GM23338 (cell line): ENCODE measurements around the gene BEND7. TPM values are rescaled to one million over a fixed set of nuclear protein-coding genes. Genes with fewer than 3 reads are reported as not detected.

Experiments
- ATAC-seq: fragments of 200-7000 bp; cut with Tn5 transposase; 3 replicates; pipeline ENCODE4 v1.9.1; 2020
- DNase-seq: peaks from one replicate; pipeline ENCODE4 v3.0.0-alpha.2; 2015; ENCODE audit warnings: low spot score
- H2AFZ ChIP-seq: fragments of 200-600 bp; sonication (generic); 2 replicates; pipeline ENCODE4 v1.8.0; 2016; ENCODE audit warnings: antibody characterized with exemption, mild to moderate bottlenecking, moderate library complexity
- H3F3A ChIP-seq: fragments of 200-600 bp; sonication (generic); replicated peaks from 2 replicates; pipeline ENCODE4 v1.8.0; 2017; ENCODE audit warnings: antibody characterized with exemption, mixed run types, low read depth
- H3K27ac ChIP-seq: fragments of 200-600 bp; sonication (generic); 2 replicates; pipeline ENCODE4 v1.6.1; 2016; ENCODE audit warnings: low read depth
- H3K27me3 ChIP-seq: fragments of 200-600 bp; sonication (generic); 2 replicates; pipeline ENCODE4 v1.8.0; 2016; ENCODE audit warnings: mild to moderate bottlenecking, mixed run types, moderate library complexity; ENCODE audit not compliant: insufficient read depth
- H3K36me3 ChIP-seq: fragments of 200-600 bp; sonication (generic); 2 replicates; pipeline ENCODE4 v1.8.0; 2016; ENCODE audit warnings: mild to moderate bottlenecking; ENCODE audit not compliant: insufficient read depth
- H3K4me1 ChIP-seq: fragments of 200-600 bp; sonication (generic); 2 replicates; pipeline ENCODE4 v1.8.0; 2016; ENCODE audit warnings: mild to moderate bottlenecking, moderate library complexity; ENCODE audit not compliant: insufficient read depth
- H3K4me2 ChIP-seq: fragments of 200-600 bp; sonication (generic); 2 replicates; pipeline ENCODE4 v1.7.1; 2017; ENCODE audit warnings: mixed run types
- H3K4me3 ChIP-seq: fragments of 200-600 bp; sonication (generic); 2 replicates; pipeline ENCODE4 v1.6.1; 2016; ENCODE audit warnings: mixed run types
- H3K79me2 ChIP-seq: fragments of 200-600 bp; sonication (generic); replicated peaks from 2 replicates; pipeline ENCODE4 v1.8.0; 2017; ENCODE audit warnings: mild to moderate bottlenecking; ENCODE audit not compliant: insufficient read depth
- H3K9me2 ChIP-seq: fragments of 200-600 bp; sonication (generic); 2 replicates; pipeline ENCODE4 v1.8.0; 2017; ENCODE audit not compliant: insufficient read depth
- H4K20me1 ChIP-seq: fragments of 200-600 bp; sonication (generic); replicated peaks from 2 replicates; pipeline ENCODE4 v1.8.0; 2017; ENCODE audit warnings: mild to moderate bottlenecking; ENCODE audit not compliant: insufficient read depth
- H3K27ac Mint-ChIP-seq: 2 replicates; pipeline ENCODE4 v1.8.0; 2020; ENCODE audit warnings: inconsistent platforms, mild to moderate bottlenecking, moderate library complexity, mixed read lengths
- H3K27me3 Mint-ChIP-seq: 3 replicates; pipeline ENCODE4 v1.8.0; 2022; ENCODE audit warnings: low read depth, mild to moderate bottlenecking, moderate library complexity, mixed read lengths, inconsistent platforms; ENCODE audit not compliant: insufficient read depth, poor library complexity
- H3K36me3 Mint-ChIP-seq: 3 replicates; pipeline ENCODE4 v1.8.0; 2021; ENCODE audit warnings: low read depth, mild to moderate bottlenecking, inconsistent platforms, moderate library complexity, mixed read lengths
- H3K4me1 Mint-ChIP-seq: 3 replicates; pipeline ENCODE4 v1.8.0; 2020; ENCODE audit warnings: mild to moderate bottlenecking, inconsistent platforms, mixed read lengths
- H3K4me3 Mint-ChIP-seq: 3 replicates; pipeline ENCODE4 v1.8.0; 2021; ENCODE audit warnings: moderate library complexity, mild to moderate bottlenecking, inconsistent platforms, mixed read lengths
- H3K9me3 Mint-ChIP-seq: 3 replicates; pipeline ENCODE4 v1.8.0; 2020; ENCODE audit warnings: moderate library complexity, mild to moderate bottlenecking, inconsistent platforms, mixed read lengths
- CREB1 ChIP-seq: fragments of 250-450 bp; sonication (Bioruptor Pico); IDR thresholded peaks from 2 replicates; pipeline ENCODE4 v1.5.0; 2020; ENCODE audit warnings: low read depth, mild to moderate bottlenecking, moderate library complexity
- CTCF ChIP-seq, 2 experiments: fragments of 200-600 bp in 1 of 2; sonication (generic) in 1 of 2; conservative IDR thresholded peaks; 2 replicates each; pipeline versions ENCODE4 v1.5.1 to v1.6.1; 2016 to 2017; ENCODE audit warnings: antibody characterized with exemption in 2 of 2, low read depth in 2 of 2, mild to moderate bottlenecking in 2 of 2, moderate library complexity in 1 of 2
- ETS1 ChIP-seq: IDR thresholded peaks from 2 replicates; pipeline ENCODE4 v1.6.1; 2016; ENCODE audit warnings: antibody characterized with exemption
- EZH2 ChIP-seq: fragments of 200-600 bp; sonication (generic); IDR thresholded peaks from one replicate; pipeline ENCODE4 v1.8.0; 2017; ENCODE audit warnings: antibody characterized with exemption, mild to moderate bottlenecking, low read depth; ENCODE audit not compliant: unreplicated experiment
- EZH2phosphoT487 ChIP-seq: fragments of 200-600 bp; sonication (generic); IDR thresholded peaks from one replicate; pipeline ENCODE4 v1.8.1; 2018; ENCODE audit warnings: antibody characterized with exemption; ENCODE audit not compliant: unreplicated experiment
- JUNB ChIP-seq: IDR thresholded peaks from one replicate; pipeline ENCODE4 v1.6.1; 2016; ENCODE audit warnings: antibody characterized with exemption; ENCODE audit not compliant: unreplicated experiment
- NANOG ChIP-seq: IDR thresholded peaks from 2 replicates; pipeline ENCODE4 v1.6.1; 2016; ENCODE audit warnings: antibody characterized with exemption, borderline replicate concordance
- POLR2AphosphoS5 ChIP-seq: IDR thresholded peaks from 2 replicates; pipeline ENCODE4 v1.6.1; 2016; ENCODE audit warnings: antibody characterized with exemption, low read depth
- STAT1 ChIP-seq: IDR thresholded peaks from one replicate; pipeline ENCODE4 v1.6.1; 2016; ENCODE audit warnings: antibody characterized with exemption; ENCODE audit not compliant: unreplicated experiment
- ZNF114 ChIP-seq: fragments of 250-450 bp; sonication (Bioruptor Pico); IDR thresholded peaks from 2 replicates; pipeline ENCODE4 v1.5.0; 2020; ENCODE audit warnings: mild to moderate bottlenecking, moderate library complexity
- ZNF331 ChIP-seq: fragments of 250-450 bp; sonication (Bioruptor Pico); IDR thresholded peaks from 2 replicates; pipeline ENCODE4 v1.5.0; 2020; ENCODE audit warnings: low read depth, mild to moderate bottlenecking, moderate library complexity
- polyA plus RNA-seq: library from polyadenylated mRNA; unstranded; fragments of >200 nt; fragmentation: Nextera tagmentation; extraction: Ambion mirVana; gene quantifications from 2 replicates; pipeline ENCODE4 v1.2.1, GENCODE V29; 2016
- total RNA-seq: library from RNA; depleted of rRNA; stranded (reverse); fragments of >200 nt; shearing (Covaris generic); gene quantifications from 2 replicates; pipeline ENCODE4 v1.2.3, GENCODE V29; 2014
- TF ChIP-seq, protein P1 (sequence below): IDR thresholded peaks from one replicate; pipeline ENCODE4 v1.6.1; 2018; ENCODE audit warnings: antibody characterized with exemption; ENCODE audit not compliant: unreplicated experiment
- TF ChIP-seq, protein P2 (sequence below): fragments of 250-450 bp; sonication (Bioruptor Pico); IDR thresholded peaks from 2 replicates; pipeline ENCODE4 v1.5.0; 2020; ENCODE audit warnings: mild to moderate bottlenecking, moderate library complexity

Gene BEND7
- total and polyA plus RNA-seq, 2 experiments from 2014 or later = 3.1 to 9.6 TPM

DNA sequence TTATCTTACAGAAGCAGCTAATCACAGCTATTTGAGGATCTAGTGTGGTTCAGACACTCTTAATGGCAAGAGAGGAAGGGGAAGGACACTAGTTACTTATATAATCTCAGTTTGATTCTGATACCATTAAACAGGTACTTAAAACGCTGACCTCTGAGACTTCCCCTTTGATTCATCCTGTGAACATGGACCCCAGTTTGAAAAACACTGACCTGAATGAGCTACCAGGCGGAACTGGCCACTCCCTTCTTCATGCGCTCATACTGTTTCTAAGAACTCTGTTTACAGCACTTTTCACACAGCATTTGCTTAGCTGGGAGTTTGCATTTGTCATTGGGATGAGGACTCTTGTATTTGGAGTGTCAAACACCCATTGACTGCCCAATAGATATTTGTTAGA lies 45.7 kb downstream of the BEND7 start:
- TF ChIP-seq CTCF (conservative IDR thresholded peaks at IDR 0.05; ENCODE audit: low read depth in 2 of 2) (no peak), POLR2AphosphoS5 (no peak), EZH2phosphoT487 (no peak), CREB1 (CRISPR knock-in tag) (no peak), EZH2 (no peak), JUNB (no peak), ZNF331 (CRISPR knock-in tag) (no peak), STAT1 (no peak), ZNF114 (no peak), ETS1 (no peak), NANOG (no peak)
- TF ChIP-seq, protein P1, sequence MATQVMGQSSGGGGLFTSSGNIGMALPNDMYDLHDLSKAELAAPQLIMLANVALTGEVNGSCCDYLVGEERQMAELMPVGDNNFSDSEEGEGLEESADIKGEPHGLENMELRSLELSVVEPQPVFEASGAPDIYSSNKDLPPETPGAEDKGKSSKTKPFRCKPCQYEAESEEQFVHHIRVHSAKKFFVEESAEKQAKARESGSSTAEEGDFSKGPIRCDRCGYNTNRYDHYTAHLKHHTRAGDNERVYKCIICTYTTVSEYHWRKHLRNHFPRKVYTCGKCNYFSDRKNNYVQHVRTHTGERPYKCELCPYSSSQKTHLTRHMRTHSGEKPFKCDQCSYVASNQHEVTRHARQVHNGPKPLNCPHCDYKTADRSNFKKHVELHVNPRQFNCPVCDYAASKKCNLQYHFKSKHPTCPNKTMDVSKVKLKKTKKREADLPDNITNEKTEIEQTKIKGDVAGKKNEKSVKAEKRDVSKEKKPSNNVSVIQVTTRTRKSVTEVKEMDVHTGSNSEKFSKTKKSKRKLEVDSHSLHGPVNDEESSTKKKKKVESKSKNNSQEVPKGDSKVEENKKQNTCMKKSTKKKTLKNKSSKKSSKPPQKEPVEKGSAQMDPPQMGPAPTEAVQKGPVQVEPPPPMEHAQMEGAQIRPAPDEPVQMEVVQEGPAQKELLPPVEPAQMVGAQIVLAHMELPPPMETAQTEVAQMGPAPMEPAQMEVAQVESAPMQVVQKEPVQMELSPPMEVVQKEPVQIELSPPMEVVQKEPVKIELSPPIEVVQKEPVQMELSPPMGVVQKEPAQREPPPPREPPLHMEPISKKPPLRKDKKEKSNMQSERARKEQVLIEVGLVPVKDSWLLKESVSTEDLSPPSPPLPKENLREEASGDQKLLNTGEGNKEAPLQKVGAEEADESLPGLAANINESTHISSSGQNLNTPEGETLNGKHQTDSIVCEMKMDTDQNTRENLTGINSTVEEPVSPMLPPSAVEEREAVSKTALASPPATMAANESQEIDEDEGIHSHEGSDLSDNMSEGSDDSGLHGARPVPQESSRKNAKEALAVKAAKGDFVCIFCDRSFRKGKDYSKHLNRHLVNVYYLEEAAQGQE = no peak
- TF ChIP-seq, protein P2, sequence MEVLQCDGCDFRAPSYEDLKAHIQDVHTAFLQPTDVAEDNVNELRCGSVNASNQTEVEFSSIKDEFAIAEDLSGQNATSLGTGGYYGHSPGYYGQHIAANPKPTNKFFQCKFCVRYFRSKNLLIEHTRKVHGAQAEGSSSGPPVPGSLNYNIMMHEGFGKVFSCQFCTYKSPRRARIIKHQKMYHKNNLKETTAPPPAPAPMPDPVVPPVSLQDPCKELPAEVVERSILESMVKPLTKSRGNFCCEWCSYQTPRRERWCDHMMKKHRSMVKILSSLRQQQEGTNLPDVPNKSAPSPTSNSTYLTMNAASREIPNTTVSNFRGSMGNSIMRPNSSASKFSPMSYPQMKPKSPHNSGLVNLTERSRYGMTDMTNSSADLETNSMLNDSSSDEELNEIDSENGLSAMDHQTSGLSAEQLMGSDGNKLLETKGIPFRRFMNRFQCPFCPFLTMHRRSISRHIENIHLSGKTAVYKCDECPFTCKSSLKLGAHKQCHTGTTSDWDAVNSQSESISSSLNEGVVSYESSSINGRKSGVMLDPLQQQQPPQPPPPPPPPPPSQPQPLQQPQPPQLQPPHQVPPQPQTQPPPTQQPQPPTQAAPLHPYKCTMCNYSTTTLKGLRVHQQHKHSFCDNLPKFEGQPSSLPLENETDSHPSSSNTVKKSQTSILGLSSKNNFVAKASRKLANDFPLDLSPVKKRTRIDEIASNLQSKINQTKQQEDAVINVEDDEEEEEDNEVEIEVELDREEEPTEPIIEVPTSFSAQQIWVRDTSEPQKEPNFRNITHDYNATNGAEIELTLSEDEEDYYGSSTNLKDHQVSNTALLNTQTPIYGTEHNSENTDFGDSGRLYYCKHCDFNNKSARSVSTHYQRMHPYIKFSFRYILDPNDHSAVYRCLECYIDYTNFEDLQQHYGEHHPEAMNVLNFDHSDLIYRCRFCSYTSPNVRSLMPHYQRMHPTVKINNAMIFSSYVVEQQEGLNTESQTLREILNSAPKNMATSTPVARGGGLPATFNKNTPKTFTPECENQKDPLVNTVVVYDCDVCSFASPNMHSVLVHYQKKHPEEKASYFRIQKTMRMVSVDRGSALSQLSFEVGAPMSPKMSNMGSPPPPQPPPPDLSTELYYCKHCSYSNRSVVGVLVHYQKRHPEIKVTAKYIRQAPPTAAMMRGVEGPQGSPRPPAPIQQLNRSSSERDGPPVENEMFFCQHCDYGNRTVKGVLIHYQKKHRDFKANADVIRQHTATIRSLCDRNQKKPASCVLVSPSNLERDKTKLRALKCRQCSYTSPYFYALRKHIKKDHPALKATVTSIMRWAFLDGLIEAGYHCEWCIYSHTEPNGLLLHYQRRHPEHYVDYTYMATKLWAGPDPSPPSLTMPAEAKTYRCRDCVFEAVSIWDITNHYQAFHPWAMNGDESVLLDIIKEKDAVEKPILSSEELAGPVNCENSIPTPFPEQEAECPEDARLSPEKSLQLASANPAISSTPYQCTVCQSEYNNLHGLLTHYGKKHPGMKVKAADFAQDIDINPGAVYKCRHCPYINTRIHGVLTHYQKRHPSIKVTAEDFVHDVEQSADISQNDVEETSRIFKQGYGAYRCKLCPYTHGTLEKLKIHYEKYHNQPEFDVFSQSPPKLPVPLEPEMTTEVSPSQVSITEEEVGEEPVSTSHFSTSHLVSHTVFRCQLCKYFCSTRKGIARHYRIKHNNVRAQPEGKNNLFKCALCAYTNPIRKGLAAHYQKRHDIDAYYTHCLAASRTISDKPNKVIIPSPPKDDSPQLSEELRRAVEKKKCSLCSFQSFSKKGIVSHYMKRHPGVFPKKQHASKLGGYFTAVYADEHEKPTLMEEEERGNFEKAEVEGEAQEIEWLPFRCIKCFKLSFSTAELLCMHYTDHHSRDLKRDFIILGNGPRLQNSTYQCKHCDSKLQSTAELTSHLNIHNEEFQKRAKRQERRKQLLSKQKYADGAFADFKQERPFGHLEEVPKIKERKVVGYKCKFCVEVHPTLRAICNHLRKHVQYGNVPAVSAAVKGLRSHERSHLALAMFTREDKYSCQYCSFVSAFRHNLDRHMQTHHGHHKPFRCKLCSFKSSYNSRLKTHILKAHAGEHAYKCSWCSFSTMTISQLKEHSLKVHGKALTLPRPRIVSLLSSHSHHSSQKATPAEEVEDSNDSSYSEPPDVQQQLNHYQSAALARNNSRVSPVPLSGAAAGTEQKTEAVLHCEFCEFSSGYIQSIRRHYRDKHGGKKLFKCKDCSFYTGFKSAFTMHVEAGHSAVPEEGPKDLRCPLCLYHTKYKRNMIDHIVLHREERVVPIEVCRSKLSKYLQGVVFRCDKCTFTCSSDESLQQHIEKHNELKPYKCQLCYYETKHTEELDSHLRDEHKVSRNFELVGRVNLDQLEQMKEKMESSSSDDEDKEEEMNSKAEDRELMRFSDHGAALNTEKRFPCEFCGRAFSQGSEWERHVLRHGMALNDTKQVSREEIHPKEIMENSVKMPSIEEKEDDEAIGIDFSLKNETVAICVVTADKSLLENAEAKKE (CRISPR knock-in tag) = no peak
- no peaks in the 10 kb centered on the region for H3K36me3 Mint-ChIP-seq
- no peaks in the 10 kb centered on the region for H3F3A ChIP-seq
- no peak overlapping the region for H2AFZ ChIP-seq
- H3K27me3 ChIP-seq = no peaks in the 10 kb centered on the region
- no peaks in the 10 kb centered on the region for H3K36me3 ChIP-seq
- ATAC-seq (no peak), DNase-seq (no peak)
- H3K27ac ChIP-seq = no peak overlapping the region
- no peak overlapping the region for H3K4me3 ChIP-seq
- H4K20me1 ChIP-seq = no peaks in the 10 kb centered on the region
- no peak overlapping the region for H3K4me3 Mint-ChIP-seq
- H3K4me2 ChIP-seq = no peak overlapping the region
- no peaks in the 10 kb centered on the region for H3K79me2 ChIP-seq
- no peaks in the 10 kb centered on the region for H3K27me3 Mint-ChIP-seq
- no peak overlapping the region for H3K27ac Mint-ChIP-seq
- no peaks in the 10 kb centered on the region for H3K4me1 ChIP-seq
- H3K9me2 ChIP-seq = no peaks in the 10 kb centered on the region
- no peaks in the 10 kb centered on the region for H3K4me1 Mint-ChIP-seq
- no peaks in the 10 kb centered on the region for H3K9me3 Mint-ChIP-seq
